Measurements from ENCODE around the gene SAMSN1. TPM values are rescaled to one million over a fixed set of nuclear protein-coding genes. Genes with fewer than 3 reads are reported as not detected.

Gene SAMSN1
- total and polyA plus RNA-seq, 2 donors from 2014 or later: 1.4 to 10.4 TPM

GRCh38 chr21:14492931-14493330 is 53.2 kb downstream of the SAMSN1 start:
- H3K27ac ChIP-seq (ENCODE audit: low read depth in 2 of 2, low read length in 2 of 2): no peak overlapping the region
- intact Hi-C loops (cut with DNase I): no loop called here
- H3K9ac ChIP-seq (ENCODE audit: low read length in 3 of 3): no peak overlapping the region
- H3K9me3 ChIP-seq (ENCODE audit: control insufficient read depth in 2 of 3, insufficient read depth in 1 of 3, low read length in 3 of 3): no peaks in the 10 kb centered on the region
- no peak overlapping the region for H3K4me3 ChIP-seq (ENCODE audit: low read length in 3 of 3)
- H3K4me1 ChIP-seq (ENCODE audit: control insufficient read depth in 2 of 3, insufficient read depth in 2 of 3, low read depth in 1 of 3, low read length in 3 of 3): no peaks in the 10 kb centered on the region
- TF ChIP-seq, protein P1, sequence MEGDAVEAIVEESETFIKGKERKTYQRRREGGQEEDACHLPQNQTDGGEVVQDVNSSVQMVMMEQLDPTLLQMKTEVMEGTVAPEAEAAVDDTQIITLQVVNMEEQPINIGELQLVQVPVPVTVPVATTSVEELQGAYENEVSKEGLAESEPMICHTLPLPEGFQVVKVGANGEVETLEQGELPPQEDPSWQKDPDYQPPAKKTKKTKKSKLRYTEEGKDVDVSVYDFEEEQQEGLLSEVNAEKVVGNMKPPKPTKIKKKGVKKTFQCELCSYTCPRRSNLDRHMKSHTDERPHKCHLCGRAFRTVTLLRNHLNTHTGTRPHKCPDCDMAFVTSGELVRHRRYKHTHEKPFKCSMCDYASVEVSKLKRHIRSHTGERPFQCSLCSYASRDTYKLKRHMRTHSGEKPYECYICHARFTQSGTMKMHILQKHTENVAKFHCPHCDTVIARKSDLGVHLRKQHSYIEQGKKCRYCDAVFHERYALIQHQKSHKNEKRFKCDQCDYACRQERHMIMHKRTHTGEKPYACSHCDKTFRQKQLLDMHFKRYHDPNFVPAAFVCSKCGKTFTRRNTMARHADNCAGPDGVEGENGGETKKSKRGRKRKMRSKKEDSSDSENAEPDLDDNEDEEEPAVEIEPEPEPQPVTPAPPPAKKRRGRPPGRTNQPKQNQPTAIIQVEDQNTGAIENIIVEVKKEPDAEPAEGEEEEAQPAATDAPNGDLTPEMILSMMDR (IDR thresholded peaks at IDR 0.05; ENCODE audit: borderline replicate concordance, extremely low read depth, insufficient read depth): no peak
- no peaks in the 10 kb centered on the region for H3K36me3 ChIP-seq (ENCODE audit: control insufficient read depth in 2 of 3, insufficient read depth in 3 of 3, low read length in 3 of 3)
- DNase-seq (peak in 1 of 5 donors; percentile 54), FAIRE-seq (no peak)
- H3K27me3 ChIP-seq (ENCODE audit: control insufficient read depth, insufficient read depth, low read length): no peaks in the 10 kb centered on the region

DNA sequence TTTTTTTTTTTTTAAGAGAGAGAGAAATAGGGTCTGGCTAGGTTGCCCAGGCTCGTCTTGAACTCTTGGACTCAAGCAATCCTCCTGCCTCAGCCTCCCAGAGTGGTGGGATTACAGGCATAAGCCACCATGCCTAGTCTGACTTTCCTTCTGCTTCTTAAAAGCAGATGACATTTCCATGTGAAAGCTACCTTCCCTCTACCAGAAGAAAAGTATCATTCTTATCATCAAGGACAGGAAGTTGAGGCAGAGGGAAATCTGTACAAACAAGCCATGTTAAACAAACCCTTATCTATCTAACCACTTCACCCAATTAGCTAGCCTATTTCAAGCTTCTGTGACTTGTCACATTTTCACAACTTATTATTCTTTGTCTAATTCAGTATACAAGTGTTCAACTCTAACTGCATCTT is 54.8 kb downstream of the SAMSN1 start:
- no peak overlapping the region for H3K9ac ChIP-seq (ENCODE audit: low read length in 3 of 3)
- no peaks in the 10 kb centered on the region for H3K9me3 ChIP-seq (ENCODE audit: control insufficient read depth in 2 of 3, insufficient read depth in 1 of 3, low read length in 3 of 3)
- H3K27ac ChIP-seq (ENCODE audit: low read depth in 2 of 2, low read length in 2 of 2): no peak overlapping the region
- no peaks in the 10 kb centered on the region for H3K4me1 ChIP-seq (ENCODE audit: control insufficient read depth in 2 of 3, insufficient read depth in 2 of 3, low read depth in 1 of 3, low read length in 3 of 3)
- no peak for FAIRE-seq
- no peak for DNase-seq
- H3K36me3 ChIP-seq (ENCODE audit: control insufficient read depth in 2 of 3, insufficient read depth in 3 of 3, low read length in 3 of 3): no peaks in the 10 kb centered on the region
- no peaks in the 10 kb centered on the region for H3K27me3 ChIP-seq (ENCODE audit: control insufficient read depth, insufficient read depth, low read length)
- TF ChIP-seq, protein P1 (IDR thresholded peaks at IDR 0.05; ENCODE audit: borderline replicate concordance, extremely low read depth, insufficient read depth): no peak
- intact Hi-C loops (cut with DNase I): no loop called here
- H3K4me3 ChIP-seq (ENCODE audit: low read length in 3 of 3): no peak overlapping the region

- FAIRE-seq: no peak
Measured at GRCh38 chr21:14488672-14489204, 57.4 kb downstream of the SAMSN1 start.

More at GRCh38 chr21:14488672-14489204, 57.4 kb downstream of the SAMSN1 start:
- Histone ChIP-seq H3K9me3 (ENCODE audit: control insufficient read depth in 2 of 3, insufficient read depth in 1 of 3, low read length in 3 of 3) (no peaks in the 10 kb centered on the region), H3K27me3 (ENCODE audit: control insufficient read depth, insufficient read depth, low read length) (no peaks in the 10 kb centered on the region), H3K4me3 (ENCODE audit: low read length in 3 of 3) (no peak overlapping the region), H3K36me3 (ENCODE audit: control insufficient read depth in 2 of 3, insufficient read depth in 3 of 3, low read length in 3 of 3) (no peaks in the 10 kb centered on the region), H3K9ac (ENCODE audit: low read length in 3 of 3) (no peak overlapping the region), H3K27ac (ENCODE audit: low read depth in 2 of 2, low read length in 2 of 2) (no peak overlapping the region), H3K4me1 (ENCODE audit: control insufficient read depth in 2 of 3, insufficient read depth in 2 of 3, low read depth in 1 of 3, low read length in 3 of 3) (no peaks in the 10 kb centered on the region)
- intact Hi-C loops (cut with DNase I): no loop called here
- no peak for DNase-seq
- TF ChIP-seq, protein P1 (IDR thresholded peaks at IDR 0.05; ENCODE audit: borderline replicate concordance, extremely low read depth, insufficient read depth): no peak

Measured in kidney (tissue), 14 donors.